ENCODE results near the gene TSPAN11. TPM values are rescaled to one million over a fixed set of nuclear protein-coding genes. Genes with fewer than 3 reads are reported as not detected.

TSPAN11 gene
- total RNA-seq, 1 experiment from 2014 or later = not detected

GRCh38 chr12:30977124-30977523, 50.6 kb downstream of the TSPAN11 start:
- Histone ChIP-seq H3K9me3 (ENCODE audit: control insufficient read depth, insufficient read depth, low read depth, low read length) (no peaks in the 10 kb centered on the region), H3K36me3 (ENCODE audit: control insufficient read depth, insufficient read depth, low read length) (no peaks in the 10 kb centered on the region), H3K27ac (ENCODE audit: low read length) (no peak overlapping the region), H3K4me3 (ENCODE audit: low read depth in 2 of 2, low read length in 2 of 2) (no peak overlapping the region), H3K4me1 (ENCODE audit: control insufficient read depth, insufficient read depth, low read length) (no peaks in the 10 kb centered on the region), H3K27me3 (ENCODE audit: control insufficient read depth, insufficient read depth, low read length) (peaks cover 18% of the 10 kb centered on the region)
- ATAC-seq (no peak), DNase-seq (ENCODE audit: low read depth, low spot score) (no peak)
- POLR2A ChIA-PET = no interaction called here
- in situ Hi-C loops (cut with HindIII; ENCODE audit: low pct_unique_long_range_greater_than_20kb, low sequenced_read_pairs) (no loop called here), intact Hi-C loops (cut with micrococcal nuclease; ENCODE audit: unreplicated experiment) (no loop called here)
- BruUV-seq (replicated peaks) = no TSS peak
- CTCF ChIA-PET = no interaction called here
- TF ChIP-seq REST (IDR thresholded peaks at IDR 0.05; ENCODE audit: insufficient read depth in 1 of 2, low read depth in 2 of 2, low read length in 1 of 2) = no peak

GRCh38 chr12:30977537-30978349, 51.2 kb downstream of the TSPAN11 start:
- TF ChIP-seq REST (IDR thresholded peaks at IDR 0.05; ENCODE audit: insufficient read depth in 1 of 2, low read depth in 2 of 2, low read length in 1 of 2) (no peak), CTCF (IDR thresholded peaks at IDR 0.05) (no peak), POLR2AphosphoS5 (IDR thresholded peaks at IDR 0.05; ENCODE audit: low read depth, low read length) (no peak), TCF7L2 (IDR thresholded peaks at IDR 0.05; ENCODE audit: low read depth, low read length) (no peak), SIN3A (IDR thresholded peaks at IDR 0.05; ENCODE audit: borderline replicate concordance, insufficient read depth, low read depth, low read length) (no peak)
- ChIA-PET POLR2A (no interaction called here), CTCF (no interaction called here)
- Histone ChIP-seq H3K27me3 (ENCODE audit: control insufficient read depth, insufficient read depth, low read length) (peaks cover 16% of the 10 kb centered on the region), H3K9me3 (ENCODE audit: control insufficient read depth, insufficient read depth, low read depth, low read length) (no peaks in the 10 kb centered on the region), H3K4me1 (ENCODE audit: control insufficient read depth, insufficient read depth, low read length) (no peaks in the 10 kb centered on the region), H3K4me3 (ENCODE audit: low read depth in 2 of 2, low read length in 2 of 2) (no peak overlapping the region), H3K27ac (ENCODE audit: low read length) (no peak overlapping the region), H3K36me3 (ENCODE audit: control insufficient read depth, insufficient read depth, low read length) (no peaks in the 10 kb centered on the region)
- intact Hi-C loops (cut with micrococcal nuclease; ENCODE audit: unreplicated experiment) = no loop called here
- no peak for ATAC-seq
- in situ Hi-C loops (cut with HindIII; ENCODE audit: low pct_unique_long_range_greater_than_20kb, low sequenced_read_pairs) = no loop called here
- no peak for DNase-seq (ENCODE audit: low read depth, low spot score)
- BruUV-seq (replicated peaks) = no TSS peak
